NCI-H2227 (cell line): Measurements from ENCODE around the gene PLEKHM3.
"Not testable (repeated sequence)": the region's sequence is repeated elsewhere in the genome, so short reads cannot be mapped to it uniquely, and the experiment has no call there.

Source experiments
- DNase-seq: peaks from one replicate; lab custom pipeline; 2025; ENCODE audit not compliant: unreplicated experiment; lab: John Stamatoyannopoulos, UW

Gene PLEKHM3

GRCh38 chr2:207951734-207952470 is 73.4 kb downstream of the PLEKHM3 start:
- DNase-seq, result no peak

- DNase-seq, result no peak
Measured at GRCh38 chr2:207950761-207951114, 74.6 kb downstream of the PLEKHM3 start.

GRCh38 chr2:207950063-207950760 is 75.1 kb downstream of the PLEKHM3 start:
- DNase-seq, result no peak

GRCh38 chr2:207949245-207949644 is 76.1 kb downstream of the PLEKHM3 start:
- DNase-seq, result not testable (repeated sequence)

- no peak for DNase-seq
Measured at GRCh38 chr2:207944979-207945600, 80.2 kb downstream of the PLEKHM3 start.

- no peak for DNase-seq
Measured at GRCh38 chr2:207944334-207944733, 81.0 kb downstream of the PLEKHM3 start.

- DNase-seq, result no peak
Measured at GRCh38 chr2:207939342-207940108, 85.8 kb downstream of the PLEKHM3 start.

GRCh38 chr2:207938886-207939285 is 86.4 kb downstream of the PLEKHM3 start:
- DNase-seq, result no peak

- DNase-seq, result no peak
Measured at GRCh38 chr2:207938415-207938814, 86.9 kb downstream of the PLEKHM3 start.

GRCh38 chr2:207937823-207938222 is 87.5 kb downstream of the PLEKHM3 start:
- DNase-seq, result no peak

GRCh38 chr2:207937253-207937652 is 88.1 kb downstream of the PLEKHM3 start:
- DNase-seq, result no peak

- no peak for DNase-seq
Measured at GRCh38 chr2:207936380-207936779, 88.9 kb downstream of the PLEKHM3 start.

- DNase-seq, result no peak
Measured at GRCh38 chr2:207935991-207936370, 89.3 kb downstream of the PLEKHM3 start.

- no peak for DNase-seq
Measured at GRCh38 chr2:207935121-207935990, 90.0 kb downstream of the PLEKHM3 start.

GRCh38 chr2:207934720-207935119 is 90.6 kb downstream of the PLEKHM3 start:
- no peak for DNase-seq

- peak; percentile 49 for DNase-seq
Measured at GRCh38 chr2:207933396-207934065, 91.8 kb downstream of the PLEKHM3 start.

GRCh38 chr2:207932106-207932505 is 93.2 kb downstream of the PLEKHM3 start:
- DNase-seq, result no peak

- DNase-seq, result peak; percentile 90
Measured at GRCh38 chr2:207930747-207931146, 94.6 kb downstream of the PLEKHM3 start.

GRCh38 chr2:207929923-207930322 is 95.4 kb downstream of the PLEKHM3 start:
- DNase-seq, result no peak

- DNase-seq, result no peak
Measured at GRCh38 chr2:207928079-207928478, 97.2 kb downstream of the PLEKHM3 start.
